Upper lobe of left lung (tissue), 4 donors: ENCODE data around the gene PDE12.

Experiments
- EP300 ChIP-seq, 4 donors: sonication (generic); formaldehyde crosslinking; IDR thresholded peaks; one replicate each; pipeline ENCODE4 v1.5.1; 2017; ENCODE audit warnings: antibody characterized with exemption in 4 of 4, control low read depth in 2 of 4
- POLR2A ChIP-seq, 4 donors: fragments of 450-650 bp; IDR thresholded peaks; one replicate each; pipeline ENCODE4 v1.5.1; 2016 to 2017; ENCODE audit warnings: antibody characterized with exemption in 4 of 4, mild to moderate bottlenecking in 2 of 4

DNA sequence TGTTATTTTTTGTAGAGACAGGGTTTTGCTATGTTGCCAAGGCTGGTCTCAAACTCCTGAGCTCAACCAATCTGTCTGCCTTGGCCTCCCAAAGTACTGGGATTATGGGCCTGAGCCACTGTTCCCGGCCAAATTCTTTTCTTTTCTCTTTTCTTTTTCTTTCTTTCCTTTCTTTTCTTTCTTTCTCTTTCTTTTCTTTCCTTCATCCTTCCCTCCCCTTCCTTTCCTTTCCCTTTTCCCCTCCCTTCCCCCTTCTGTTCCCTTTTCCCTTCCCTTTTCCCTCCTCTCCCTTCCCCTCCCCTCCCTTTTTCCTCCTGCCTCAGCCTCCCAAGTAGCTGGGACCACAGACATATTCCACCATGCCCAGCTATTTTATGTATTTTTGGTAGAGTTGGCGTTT is 44.1 kb downstream of the PDE12 start:
- TF ChIP-seq EP300 (IDR thresholded peaks at IDR 0.05) (no peak), POLR2A (IDR thresholded peaks at IDR 0.05) (no peak)
